NCI-H2081 (cell line): ENCODE results near the gene GLYATL1.
"Not testable (repeated sequence)": the region's sequence is repeated elsewhere in the genome, so short reads cannot be mapped to it uniquely, and the experiment has no call there.

ENCODE experiments used
- DNase-seq, 2 experiments: peaks; one replicate each; lab custom pipeline; 2025; lab: John Stamatoyannopoulos, UW

The GLYATL1 gene

DNA sequence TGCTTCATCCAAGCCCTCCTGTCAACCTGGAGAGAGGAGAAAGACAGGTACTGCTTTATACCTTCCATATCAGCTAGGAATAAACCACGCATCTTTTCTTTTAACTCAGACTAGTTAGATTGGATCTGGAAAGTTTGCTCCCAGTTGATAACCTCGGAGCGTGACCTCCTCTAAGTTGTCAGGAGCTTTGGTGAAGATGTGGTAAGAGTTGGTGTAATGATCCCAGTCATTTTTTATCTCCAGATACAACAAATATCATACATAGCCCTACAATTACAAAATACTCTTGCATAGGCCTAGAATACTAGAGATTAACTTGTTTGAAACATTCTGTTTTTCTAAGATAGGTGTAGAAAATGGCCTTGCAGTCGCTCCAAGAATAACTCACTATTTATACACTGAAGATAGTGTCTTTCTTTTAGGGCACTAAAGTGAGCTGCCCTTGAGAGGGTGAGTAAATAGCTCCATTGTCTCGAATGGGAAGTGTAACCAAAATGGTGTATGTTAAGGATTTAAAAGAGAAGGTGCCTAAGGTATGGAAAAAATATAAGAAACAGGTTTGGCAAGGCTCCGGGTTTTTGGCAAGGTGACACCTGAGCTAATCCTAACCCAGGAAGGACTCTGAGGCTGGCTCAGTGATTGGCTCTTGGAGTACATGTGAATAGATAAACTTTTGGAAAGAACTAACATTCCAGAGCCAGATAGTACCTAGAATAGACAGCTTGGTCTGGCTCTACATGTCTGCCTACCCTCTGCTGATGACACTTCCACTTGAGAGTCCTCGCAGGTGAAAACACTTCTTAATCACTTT, 59.4 kb downstream of the GLYATL1 start:
- no peak for DNase-seq

GRCh38 chr11:58999291-58999680, 60.0 kb downstream of the GLYATL1 start:
- DNase-seq: no peak

DNA sequence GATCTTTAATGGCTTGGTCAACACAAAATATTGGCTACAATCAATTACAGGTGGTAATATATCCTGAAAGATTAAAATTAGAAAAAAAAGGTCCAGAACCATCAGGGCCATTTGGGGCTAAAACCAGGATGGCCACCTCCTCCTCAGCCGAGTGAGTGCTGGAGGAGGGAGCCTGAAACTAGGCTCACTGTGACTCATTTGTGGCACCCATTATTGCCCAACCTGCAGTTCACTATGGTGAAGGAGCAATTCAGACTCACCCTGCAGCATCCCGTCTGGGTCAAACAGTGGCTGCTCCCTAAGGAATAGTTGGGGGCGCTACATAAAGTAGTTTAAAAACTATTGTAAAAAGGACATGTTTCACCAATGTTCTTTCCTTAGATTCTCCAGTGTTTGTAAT, 60.7 kb downstream of the GLYATL1 start:
- no peak for DNase-seq

DNA sequence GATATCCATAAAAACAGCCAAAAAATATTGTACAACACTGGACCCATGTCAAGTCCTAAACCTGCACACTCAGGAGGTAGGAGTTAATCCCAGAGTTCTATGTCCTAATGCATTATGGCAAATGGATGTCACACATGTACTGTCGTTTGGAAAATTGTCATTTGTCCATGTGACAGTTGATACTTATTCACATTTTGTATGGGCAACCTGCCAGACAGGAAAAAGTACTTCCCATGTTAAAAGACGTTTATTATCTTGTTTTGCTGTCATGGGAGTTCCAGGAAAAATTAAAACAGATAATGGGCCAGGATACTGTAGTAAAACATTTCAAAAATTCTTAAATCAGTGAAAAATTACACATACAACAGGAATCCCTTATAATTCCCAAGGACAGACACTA, 62.7 kb downstream of the GLYATL1 start:
- DNase-seq: not testable (repeated sequence)
